HG03457 (cell line): ENCODE measurements around the gene SPATA21.

Experiments
- ATAC-seq: cut with Tn5 transposase; IDR thresholded peaks from one replicate; pipeline ENCODE4 v1.9.1; 2021; ENCODE audit warnings: moderate number of reproducible peaks; ENCODE audit not compliant: unreplicated experiment

Gene SPATA21

DNA sequence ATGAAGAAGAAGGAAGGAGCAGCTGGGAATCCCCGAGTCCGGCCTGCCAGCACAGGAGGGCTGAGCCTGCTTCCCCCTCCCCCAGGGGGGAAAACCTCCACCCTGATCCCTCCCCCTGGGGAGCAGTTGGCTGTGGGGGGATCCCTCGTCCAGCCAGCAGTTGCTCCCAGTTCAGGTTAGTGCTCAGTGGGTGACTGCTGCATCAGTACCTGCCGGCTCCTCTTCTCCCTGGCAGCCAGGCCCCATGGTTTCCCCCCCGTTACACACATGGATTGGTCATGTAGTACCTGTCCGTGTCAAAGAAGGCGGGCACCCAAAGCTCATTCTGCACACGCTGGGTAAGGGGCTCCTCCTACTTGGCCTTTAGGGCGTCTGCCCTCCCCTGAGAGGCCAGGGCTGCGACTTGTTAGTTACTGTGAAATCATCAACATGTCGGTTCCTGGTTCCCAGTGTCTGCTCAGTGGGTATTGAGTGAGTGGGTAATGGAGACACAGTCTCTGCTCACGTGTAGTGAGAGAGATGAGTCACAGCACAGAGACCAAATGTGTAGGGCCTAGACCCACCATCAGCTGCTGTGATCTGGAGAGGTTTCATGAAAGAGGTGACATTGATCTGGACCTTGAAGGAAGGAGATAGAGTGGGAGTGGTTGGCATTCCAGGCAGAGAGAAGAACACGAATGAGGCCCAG is 14.8 kb upstream of the SPATA21 start:
- ATAC-seq, result no peak

DNA sequence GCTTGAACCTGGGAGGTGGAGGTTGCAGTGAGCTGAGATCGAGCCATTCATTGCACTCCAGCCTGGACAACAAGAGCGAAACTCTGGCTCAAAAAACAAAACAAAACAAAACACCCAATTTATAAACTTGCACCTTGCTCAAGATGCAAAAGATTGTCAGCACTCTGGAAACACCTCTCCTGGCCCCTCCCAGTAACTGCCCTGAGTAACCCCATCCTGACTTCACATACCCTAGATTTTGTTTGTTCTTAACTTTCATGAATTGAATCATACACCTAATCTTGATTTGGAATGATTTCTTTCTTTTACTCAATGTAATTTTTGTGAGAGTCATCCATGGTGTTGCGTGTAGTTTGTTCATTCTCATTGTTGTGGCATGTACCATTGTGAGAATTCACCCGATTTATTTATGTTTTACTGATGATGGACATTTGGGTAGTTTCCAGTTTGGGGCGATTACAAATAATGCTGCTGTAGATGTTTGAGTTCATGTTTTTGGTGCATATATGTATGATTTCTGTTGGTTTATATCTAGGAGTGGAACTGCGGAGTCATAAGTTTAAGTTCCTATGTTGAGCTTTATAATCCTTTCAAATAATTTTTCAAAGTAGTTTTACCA is 13.7 kb upstream of the SPATA21 start:
- ATAC-seq, result no peak

- ATAC-seq, result no peak
Measured at GRCh38 chr1:16449666-16450065, 12.4 kb upstream of the SPATA21 start.

GRCh38 chr1:16449065-16449464 is 11.8 kb upstream of the SPATA21 start:
- ATAC-seq, result no peak

DNA sequence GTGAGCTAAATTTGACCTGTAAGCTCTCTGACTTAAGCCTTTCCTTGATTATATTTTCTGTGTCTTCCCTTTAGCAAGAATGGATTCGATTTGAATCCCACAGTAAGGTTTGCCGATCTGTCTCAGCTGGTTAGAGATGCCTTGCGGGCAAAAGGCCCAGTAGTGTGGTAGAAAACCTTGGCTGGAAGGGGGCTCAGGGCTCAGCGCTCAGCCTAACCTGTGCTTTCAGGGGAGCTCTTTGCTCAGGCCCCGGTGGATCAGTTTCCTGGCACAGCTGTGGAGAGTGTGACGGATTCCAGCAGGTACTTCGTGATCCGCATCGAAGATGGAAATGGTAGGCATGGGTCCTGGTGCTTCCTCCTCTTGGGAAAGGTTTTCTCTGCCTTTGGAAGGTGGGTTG is 10.4 kb upstream of the SPATA21 start:
- no peak for ATAC-seq

- ATAC-seq, result no peak
Measured at GRCh38 chr1:16446116-16446515, 8.9 kb upstream of the SPATA21 start.

DNA sequence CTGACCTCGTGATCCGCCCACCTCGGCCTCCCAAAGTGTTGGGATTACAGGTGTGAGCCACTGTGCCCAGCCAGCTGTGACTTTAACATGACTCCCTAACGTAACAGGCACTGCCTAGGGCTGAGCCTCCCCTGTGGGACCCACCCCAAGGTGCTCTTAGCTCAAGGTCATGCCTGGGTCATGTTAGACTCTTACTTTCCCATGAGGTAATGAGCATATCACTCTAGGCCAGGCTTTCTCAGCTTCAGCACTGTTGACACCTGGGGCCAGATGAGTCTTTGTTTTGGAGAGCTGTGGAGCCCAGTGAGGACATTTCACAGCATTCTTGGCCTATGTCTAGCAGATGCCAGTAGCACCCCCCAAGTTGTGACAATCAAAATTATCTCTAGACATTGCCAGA is 7.8 kb upstream of the SPATA21 start:
- ATAC-seq, result no peak

DNA sequence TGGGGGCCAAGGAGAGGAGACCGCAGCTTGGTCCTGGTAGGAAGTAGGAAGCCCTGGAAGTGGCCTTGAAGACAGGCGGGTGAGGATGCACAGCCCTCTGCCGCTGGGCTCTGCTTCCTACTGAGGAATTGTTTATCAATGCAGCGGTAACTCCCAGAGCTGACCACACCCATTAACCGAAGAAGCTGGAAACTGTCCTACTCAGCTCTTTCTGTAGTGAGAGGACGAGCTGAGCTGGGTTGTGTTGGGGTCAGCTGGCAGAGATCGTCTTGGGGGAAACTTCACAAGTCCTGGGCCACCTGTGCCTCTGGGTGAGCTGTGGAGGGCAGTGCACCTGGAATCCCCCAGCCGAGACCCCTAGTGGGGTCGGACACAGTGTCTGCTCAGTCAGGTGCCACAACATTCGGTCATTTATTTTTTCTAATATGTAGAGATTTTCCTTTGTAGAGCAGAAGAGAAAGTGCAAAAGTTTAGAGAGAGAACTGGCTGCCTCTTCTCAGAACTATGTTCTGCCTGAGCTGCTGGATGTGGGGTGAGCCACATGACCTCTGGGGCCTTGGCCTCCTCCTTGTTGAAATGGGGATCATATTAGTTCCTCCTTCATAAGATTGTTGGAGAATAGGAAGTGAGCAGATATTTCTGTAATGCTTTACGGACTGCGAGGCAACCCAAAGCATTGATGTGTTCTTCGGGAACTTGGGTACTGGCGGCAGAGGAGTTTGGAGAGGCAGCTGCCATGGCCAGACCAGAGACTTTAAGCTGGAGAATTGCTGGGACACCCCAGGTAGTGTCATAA is 6.9 kb upstream of the SPATA21 start:
- ATAC-seq, result no peak

DNA sequence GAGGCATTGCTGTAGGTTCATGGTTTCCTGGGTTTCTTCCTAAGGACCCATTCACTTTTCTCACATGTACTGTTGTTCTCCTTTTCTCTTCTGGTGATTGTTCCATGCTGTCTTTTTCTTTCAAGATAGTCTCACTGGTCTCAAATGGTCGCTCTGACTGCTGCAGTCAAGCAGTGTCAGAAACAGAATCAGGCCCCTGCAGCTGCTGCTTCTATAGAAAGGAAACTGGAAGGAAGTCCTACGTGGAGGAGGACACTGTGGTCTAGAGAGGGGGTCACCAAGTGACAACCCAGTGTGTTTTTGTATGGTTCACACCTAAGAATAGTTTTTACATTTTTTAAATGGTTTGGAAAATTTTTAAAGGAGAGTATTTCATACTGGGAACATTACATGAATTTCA is 5.7 kb upstream of the SPATA21 start:
- no peak for ATAC-seq

- ATAC-seq, result no peak
Measured at GRCh38 chr1:16442265-16442664, 5.0 kb upstream of the SPATA21 start.

GRCh38 chr1:16441282-16441665 is 4.0 kb upstream of the SPATA21 start:
- no peak for ATAC-seq

DNA sequence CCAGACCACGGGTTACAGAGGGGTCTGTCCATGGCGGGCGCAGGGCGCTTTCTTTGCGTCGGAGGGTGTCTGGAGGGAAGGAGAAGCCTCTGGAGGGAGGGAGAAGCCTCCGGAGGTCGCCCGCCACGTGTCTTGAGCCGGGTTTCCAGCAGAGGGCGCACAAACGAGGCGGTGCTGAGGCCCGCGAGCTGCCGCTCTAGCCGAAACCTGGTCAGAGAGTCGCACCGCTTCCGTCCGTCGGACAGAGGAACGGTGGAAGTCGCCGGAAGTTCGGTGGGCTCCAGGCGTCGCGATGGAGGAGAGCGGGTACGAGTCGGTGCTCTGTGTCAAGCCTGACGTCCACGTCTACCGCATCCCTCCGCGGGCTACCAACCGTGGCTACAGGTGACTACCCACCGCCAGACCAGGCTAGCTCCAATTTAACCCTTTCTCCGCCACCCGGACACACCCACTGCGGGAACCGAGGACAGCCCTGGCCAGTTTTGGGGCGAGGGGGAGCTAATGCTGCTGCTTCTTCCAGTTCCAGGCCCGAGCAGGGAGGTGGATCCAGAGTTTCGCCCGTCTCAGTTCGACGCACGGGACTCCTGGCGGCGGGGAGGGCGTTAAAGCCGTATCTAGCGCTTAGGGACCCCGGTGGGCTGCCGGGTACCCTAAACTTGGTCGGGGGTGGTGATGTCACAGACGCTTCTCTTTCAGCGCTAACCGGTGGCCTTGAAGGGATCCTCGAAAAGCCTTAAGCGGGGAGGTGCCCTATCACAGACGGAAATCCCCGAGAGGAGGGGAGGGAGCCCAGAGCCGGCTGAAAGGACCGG is 3.5 kb upstream of the SPATA21 start, which contains the start of gene NECAP2:
TSS of gene NECAP2 (plus strand) at position 255 of the 812 bp plus-strand sequence. CDS start at position 293, 38 bp downstream.
- ATAC-seq, result peak; percentile 65

DNA sequence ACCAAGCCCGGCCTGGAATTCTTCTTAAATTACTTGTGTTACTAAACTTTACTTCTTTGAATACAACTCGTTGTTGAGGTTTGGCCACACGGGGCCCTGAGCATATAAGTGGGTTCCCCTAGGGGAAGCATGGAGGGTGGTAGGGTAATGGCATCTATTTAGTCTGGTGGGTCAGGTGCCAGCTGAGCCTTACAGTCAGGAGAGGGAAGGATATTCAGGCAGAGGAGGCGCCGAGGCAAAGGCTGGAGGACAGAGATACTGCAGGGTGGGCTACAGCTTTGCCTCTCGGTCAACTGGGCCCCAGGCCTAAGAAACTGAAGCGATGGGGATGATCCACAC is 2.9 kb upstream of the SPATA21 start:
- peak; percentile 15 for ATAC-seq

DNA sequence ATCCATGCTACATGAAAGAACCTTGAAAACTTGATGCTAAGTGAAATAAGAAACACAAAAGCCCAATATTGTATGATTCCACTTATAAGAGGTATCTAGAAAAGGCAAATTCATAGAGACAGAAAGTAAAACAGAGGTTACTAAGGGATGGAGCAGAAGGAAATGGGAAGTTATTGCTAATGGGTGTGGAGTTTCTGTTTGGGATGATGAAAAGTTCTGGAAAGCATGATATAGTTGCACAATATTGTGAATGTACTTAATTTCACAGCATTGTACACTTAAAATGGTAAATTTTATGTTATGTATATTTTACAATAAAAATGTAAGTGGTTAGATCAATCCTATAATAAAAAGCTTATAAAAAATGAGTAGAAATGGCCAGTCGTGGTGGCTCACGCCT is 1.7 kb upstream of the SPATA21 start:
- no peak for ATAC-seq

DNA sequence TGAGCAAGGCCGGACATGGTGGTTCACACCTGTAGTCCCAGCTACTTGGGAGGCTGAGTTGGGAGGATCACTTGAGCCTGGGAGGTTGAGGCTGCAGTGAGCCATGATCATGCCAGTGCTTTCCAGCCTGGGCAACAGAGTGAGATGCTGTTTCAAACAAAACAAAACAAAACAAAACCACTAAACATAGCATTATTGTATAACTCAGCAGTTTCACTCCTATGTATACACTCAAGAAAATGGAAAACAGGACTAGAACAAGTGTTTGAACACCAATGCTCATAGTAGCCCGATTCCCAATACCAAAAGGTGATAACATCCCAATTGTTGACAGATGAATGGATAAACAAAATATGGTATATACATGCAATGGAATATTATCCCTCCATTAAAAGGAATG is 1.3 kb upstream of the SPATA21 start:
- ATAC-seq, result no peak

GRCh38 chr1:16434501-16434900 is 2.7 kb downstream of the SPATA21 start:
- ATAC-seq, result no peak

DNA sequence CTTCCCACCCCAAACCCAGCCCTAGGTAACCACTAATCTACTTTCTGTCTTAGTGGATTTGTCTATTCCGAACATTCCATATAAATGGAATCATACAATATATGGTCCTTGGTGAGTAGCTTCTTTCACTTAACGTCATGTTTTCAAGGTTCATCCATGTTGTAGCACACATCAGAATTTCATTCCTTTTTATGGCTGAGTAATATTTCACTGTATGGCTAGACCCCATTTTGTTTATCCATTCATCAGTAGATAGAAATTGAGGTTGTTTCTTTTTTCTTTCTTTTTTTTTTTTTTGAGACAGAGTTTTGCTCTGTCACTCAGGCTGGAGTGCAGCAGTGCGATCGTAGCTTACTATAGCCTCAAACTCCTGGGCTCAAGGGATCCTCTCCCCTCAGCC is 3.2 kb downstream of the SPATA21 start:
- no peak for ATAC-seq

DNA sequence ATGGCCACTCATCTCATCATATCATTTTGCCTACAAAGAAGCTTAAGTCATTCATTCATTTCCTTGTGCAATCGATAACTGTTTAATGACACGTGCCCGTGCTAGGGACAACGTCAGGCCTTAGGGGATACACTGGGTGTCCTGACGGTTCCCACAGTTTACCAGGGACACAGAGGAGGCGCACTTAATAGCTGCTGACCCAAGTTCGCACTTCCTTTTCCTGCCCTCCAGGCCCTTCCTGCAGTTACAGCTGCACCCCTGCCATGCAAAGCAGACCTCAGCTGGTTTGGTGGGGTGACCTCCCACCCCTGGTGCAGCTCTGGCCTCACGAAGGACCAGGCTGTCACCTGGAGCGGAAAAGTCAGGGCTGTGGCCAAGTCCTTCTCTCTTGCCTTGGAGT is 4.2 kb downstream of the SPATA21 start:
- ATAC-seq, result no peak

- ATAC-seq, result no peak
Measured at GRCh38 chr1:16430606-16431005, 6.6 kb downstream of the SPATA21 start.

GRCh38 chr1:16425125-16426025 is 11.8 kb downstream of the SPATA21 start:
- no peak for ATAC-seq
